ENCODE measurements around the gene COMMD3.

Gene COMMD3

DNA sequence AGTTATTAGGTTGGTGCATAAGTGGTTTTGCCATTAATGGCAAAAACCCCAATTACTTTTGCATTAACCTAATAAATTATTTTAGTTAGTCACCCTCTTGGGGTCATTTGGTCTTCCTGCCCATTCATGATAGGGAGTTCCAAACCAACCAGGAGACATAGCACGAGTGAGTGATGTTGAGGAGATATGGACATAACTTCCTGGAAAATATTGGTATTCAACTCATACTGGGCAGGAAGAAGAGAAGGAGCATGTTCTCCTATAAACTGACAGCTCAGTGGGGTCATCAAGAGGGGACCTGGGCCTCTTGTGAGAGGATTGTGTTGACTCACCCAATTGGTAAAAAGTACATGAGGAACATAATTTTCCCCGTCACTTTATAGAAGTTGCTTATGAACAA, 52.8 kb downstream of the COMMD3 start:
- no peak for DNase-seq

DNA sequence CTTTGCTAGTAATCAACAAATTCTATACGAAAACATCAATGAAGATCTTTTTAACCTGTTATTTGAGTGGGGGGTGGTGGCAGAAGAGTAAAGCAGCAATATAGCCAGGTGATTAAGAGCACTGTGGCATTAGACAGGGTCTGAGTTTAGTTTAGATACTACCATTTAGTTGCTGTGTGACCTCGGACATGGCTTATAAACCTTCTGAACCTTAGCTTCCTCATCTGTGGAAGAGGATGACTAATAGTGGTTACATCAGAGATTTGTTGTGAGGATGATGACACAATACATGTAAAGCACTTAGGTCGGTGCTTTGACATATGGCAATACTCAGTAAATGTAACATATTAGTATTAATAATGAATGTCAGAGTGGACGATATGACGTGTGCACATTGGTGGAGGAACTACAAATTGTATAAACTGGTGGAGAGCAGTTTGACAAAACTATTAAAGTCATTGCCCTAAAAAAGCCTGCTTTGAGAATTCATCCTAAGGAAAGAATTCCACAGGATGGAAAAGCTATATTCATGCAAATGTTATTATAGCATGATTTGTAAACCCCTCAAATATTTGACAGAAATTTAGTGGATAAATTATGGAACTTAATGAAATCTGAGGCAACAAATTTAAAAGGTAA, 53.4 kb downstream of the COMMD3 start:
- no peak for DNase-seq

All from GDM1 (cell line).